AG08395 (cell line): Measurements from ENCODE around the gene GALNT16.
"Not testable (repeated sequence)": the region's sequence is repeated elsewhere in the genome, so short reads cannot be mapped to it uniquely, and the experiment has no call there.

Source experiments
- DNase-seq: peaks from one replicate; pipeline ENCODE4 v3.0.0; 2012; ENCODE audit warnings: mixed read lengths, low spot score

GALNT16 gene

GRCh38 chr14:69259527-69260189 lies at the start of gene GALNT16:
Gene GALNT16, plus strand, starts transcription at chr14:69260158. Its CDS starts 133 bp downstream, at chr14:69260291.
- peak; percentile 23 for DNase-seq

GRCh38 chr14:69214393-69214792 lies 45.6 kb upstream of the GALNT16 start:
- no peak for DNase-seq

- DNase-seq: not testable (repeated sequence)
Observed at GRCh38 chr14:69217663-69218062, 42.3 kb upstream of the GALNT16 start.

GRCh38 chr14:69224946-69225345 lies 35.0 kb upstream of the GALNT16 start:
- DNase-seq: no peak

GRCh38 chr14:69226178-69226577 lies 33.8 kb upstream of the GALNT16 start:
- DNase-seq: no peak

GRCh38 chr14:69226736-69227135 lies 33.2 kb upstream of the GALNT16 start:
- DNase-seq: no peak

GRCh38 chr14:69231486-69231885 lies 28.5 kb upstream of the GALNT16 start:
- no peak for DNase-seq

GRCh38 chr14:69232388-69232787 lies 27.6 kb upstream of the GALNT16 start:
- DNase-seq: no peak

- no peak for DNase-seq
Observed at GRCh38 chr14:69234106-69234505, 25.9 kb upstream of the GALNT16 start.

GRCh38 chr14:69235708-69236107 lies 24.2 kb upstream of the GALNT16 start:
- DNase-seq: no peak

- DNase-seq: no peak
Observed at GRCh38 chr14:69237142-69237541, 22.8 kb upstream of the GALNT16 start.

- no peak for DNase-seq
Observed at GRCh38 chr14:69237584-69237983, 22.4 kb upstream of the GALNT16 start.

GRCh38 chr14:69238883-69239282 lies 21.1 kb upstream of the GALNT16 start:
- DNase-seq: no peak

GRCh38 chr14:69240527-69241173 lies 19.3 kb upstream of the GALNT16 start:
- DNase-seq: no peak

GRCh38 chr14:69241577-69241976 lies 18.4 kb upstream of the GALNT16 start:
- DNase-seq: no peak

- DNase-seq: peak; percentile 83
Observed at GRCh38 chr14:69242311-69243224, 17.4 kb upstream of the GALNT16 start.

GRCh38 chr14:69244946-69245345 lies 15.0 kb upstream of the GALNT16 start:
- DNase-seq: no peak

GRCh38 chr14:69246331-69246730 lies 13.6 kb upstream of the GALNT16 start:
- no peak for DNase-seq

- DNase-seq: peak; percentile 84
Observed at GRCh38 chr14:69247676-69248440, 12.1 kb upstream of the GALNT16 start.

- no peak for DNase-seq
Observed at GRCh38 chr14:69249603-69250002, 10.4 kb upstream of the GALNT16 start.

- DNase-seq: no peak
Observed at GRCh38 chr14:69252851-69253250, 7.1 kb upstream of the GALNT16 start.

GRCh38 chr14:69259168-69259526 lies 811 bp upstream of the GALNT16 start:
- DNase-seq: no peak
